Heart right ventricle (tissue), 16 donors: Measurements from ENCODE around the gene ALG12. TPM values are rescaled to one million over a fixed set of nuclear protein-coding genes. Genes with fewer than 3 reads are reported as not detected.

Source experiments
- ATAC-seq, 8 donors: fragments of 200-7000 bp; cut with Tn5 transposase; one replicate each; pipeline ENCODE4 v1.9.1; 2020; ENCODE audit warnings: mild to moderate bottlenecking in 8 of 8, moderate library complexity in 8 of 8, moderate number of reproducible peaks in 1 of 8
- DNase-seq, 2 donors: peaks; one replicate each; pipeline ENCODE4 v3.0.0-alpha.2; 2020
- H3K27ac ChIP-seq, 10 donors: fragments of 200-600 bp; sonication (generic) in 2 of 10; one replicate each; pipeline versions ENCODE4 v1.5.0 to v1.8.0; 2020 to 2022; ENCODE audit warnings: mild to moderate bottlenecking in 3 of 10
- H3K27me3 ChIP-seq, 7 donors: fragments of 200-600 bp; one replicate each; pipeline ENCODE4 v1.8.0; 2021 to 2022; ENCODE audit warnings: mild to moderate bottlenecking in 2 of 7
- H3K36me3 ChIP-seq, 9 donors: fragments of 200-600 bp; sonication (generic) in 1 of 9; one replicate each; pipeline versions ENCODE4 v1.5.0 to v1.8.0; 2020 to 2022; ENCODE audit warnings: mild to moderate bottlenecking in 2 of 9
- H3K4me1 ChIP-seq, 9 donors: fragments of 200-600 bp; sonication (generic) in 1 of 9; one replicate each; pipeline versions ENCODE4 v1.5.0 to v1.8.0; 2020 to 2022; ENCODE audit warnings: mild to moderate bottlenecking in 4 of 9
- H3K4me3 ChIP-seq, 10 donors: fragments of 200-600 bp; sonication (generic) in 2 of 10; one replicate each; pipeline versions ENCODE4 v1.5.0 to v1.8.0; 2020 to 2022; ENCODE audit warnings: mild to moderate bottlenecking in 7 of 10, moderate library complexity in 2 of 10
- H3K9me3 ChIP-seq, 11 donors: fragments of 200-600 bp in 10 of 11; sonication (generic) in 2 of 11; one replicate each; pipeline versions ENCODE4 v1.5.0 to v1.8.0; 2013 to 2022; ENCODE audit warnings: mild to moderate bottlenecking in 2 of 11, control low read depth in 1 of 11, moderate library complexity in 1 of 11
- CTCF ChIP-seq, 9 donors: fragments of 200-600 bp; sonication (generic) in 2 of 9; IDR thresholded peaks; one replicate each; pipeline versions ENCODE4 v1.5.0 to v1.8.0; 2021 to 2022; ENCODE audit warnings: antibody characterized with exemption in 9 of 9, mild to moderate bottlenecking in 5 of 9, moderate library complexity in 1 of 9
- WGBS, 2 donors: extraction: QIAGEN DNeasy Blood & Tissue Kit; methylation state at CpG; one replicate each; pipeline ENCODE4 v1.1.7; 2013; ENCODE audit warnings: inconsistent platforms in 1 of 2; 5-methylcytosine and 5-hydroxymethylcytosine counted together
- intact Hi-C, 10 donors: fragments of 100-400 bp; cut with DNase I; formaldehyde crosslinking; loops; one replicate each; pipeline versions ENCODE4 v1.11.1 to v1.14.2; 2022
- polyA plus RNA-seq, 2 donors: library from polyadenylated mRNA; stranded (reverse); fragments of 200-250 nt; gene quantifications; one replicate each; pipeline ENCODE4 v1.2.3, GENCODE V29; 2013
- total RNA-seq, 10 donors: library from RNA; stranded (reverse); fragmentation: NEBNext Ultra II Directional in 3 of 10; extraction: Animal tissue kit (Norgen Biotek cat#: 25700) in 3 of 10; gene quantifications; one replicate each; pipeline versions ENCODE4 v1.2.1 to v1.2.4, GENCODE V29; 2021 to 2023
- donor health status: Arrhythmogenic right ventricular cardiomyopathy.
- donor health status: ischemic (EF 13 %, LVEDD 7.1; RV severe dilation, severe dysfunction).
- donor health status: healthy with polysubstance abuse.
- donor health status: DM: no; HTN: yes; CAD: no.
- donor health status: DM: no; HTN: no; CAD: no.
- donor health status: ischemic (EF 25% LVEDD 6.9; RV normal size, moderate dysfunction).
- donor health status: ischemic (EF 25% LVEDD 5.7; RV mildly dilated, moderate dysfunction).
- donor health status: healthy.
- donor health status: DM: yes; HTN: yes; CAD: no.
- donor health status: Ischemic cardiomyopathy.
- donor health status: ischemic (EF 35%, LVEDD 5.7; RV mildly dilated, moderate dysfunction).
- donor health status: nonischemic (EF 11% LVEDD 7.7; RV severe dilation, severe dysfunction).
- donor health status: DM: yes; HTN: yes; CAD: no.
- donor health status: PGD.
- donor health status: ischemic (EF 29% LVEDD 5.4; RV normal size, mild dysfunction).
- donor health status: nonischemic (EF 23%, LVEDD 6.1; RV moderate dilation, normal function).

ALG12 gene
- total and polyA plus RNA-seq, 12 donors = 9.6 to 19.8 (median 14.1) TPM

DNA sequence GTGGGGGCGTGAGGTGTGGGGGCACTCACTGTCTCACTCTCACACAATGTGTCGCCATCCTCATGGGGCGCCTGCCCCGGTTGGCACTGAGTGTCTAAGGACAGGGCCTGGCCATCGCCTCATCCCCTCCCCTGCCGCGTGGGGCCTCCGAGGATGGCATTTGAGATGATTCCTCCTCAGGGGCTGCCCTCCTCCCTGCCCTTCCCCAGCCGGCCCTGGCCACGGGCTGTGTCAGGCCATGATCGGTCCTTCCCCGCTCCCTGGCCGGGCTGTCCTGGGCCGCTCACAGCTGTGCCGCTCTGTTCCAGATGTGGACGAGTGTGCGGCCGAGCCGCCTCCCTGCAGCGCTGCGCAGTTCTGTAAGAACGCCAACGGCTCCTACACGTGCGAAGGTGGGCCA lies 4.7 kb upstream of the ALG12 start:
- H3K4me1 ChIP-seq = peaks cover 0 to 27% (median 10%) of the 10 kb centered on the region in 9 donors
- intact Hi-C loops = loop anchor here in 2 of 10 donors (10.0 kb wide), 2 partner anchors 72 to 272 kb away; no protein-coding TSS in a partner anchor
- no peak overlapping the region for H3K4me3 ChIP-seq
- H3K36me3 ChIP-seq = peaks cover 0 to 66% (median 12%) of the 10 kb centered on the region in 9 donors
- no peak for ATAC-seq
- H3K9me3 ChIP-seq = no peaks in the 10 kb centered on the region
- TF ChIP-seq CTCF (IDR thresholded peaks at IDR 0.05) = no peak
- no peaks in the 10 kb centered on the region for H3K27me3 ChIP-seq
- DNase-seq = no peak
- WGBS, 2 donors = 96% methylated on average over 25 of the region's 25 CpGs
- H3K27ac ChIP-seq = no peak overlapping the region

DNA sequence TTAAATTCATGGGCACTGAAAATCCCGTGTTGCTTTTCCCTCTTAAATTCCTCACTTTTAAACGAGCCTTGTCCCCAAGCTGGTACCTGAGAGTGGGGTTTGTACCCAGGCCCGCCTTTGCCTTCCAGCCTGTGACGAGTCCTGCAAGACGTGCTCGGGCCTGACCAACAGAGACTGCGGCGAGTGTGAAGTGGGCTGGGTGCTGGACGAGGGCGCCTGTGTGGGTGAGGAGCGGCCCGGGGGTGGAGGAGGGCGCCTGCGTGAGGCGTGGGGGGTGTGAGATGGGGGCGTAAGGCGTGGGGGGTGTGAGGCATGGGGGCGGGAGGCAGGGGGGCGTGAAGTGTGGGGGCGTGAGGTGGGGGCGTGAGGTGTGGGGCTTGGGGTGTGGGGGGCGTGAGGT lies 4.2 kb upstream of the ALG12 start:
- no peak for ATAC-seq
- no peak for TF ChIP-seq CTCF (IDR thresholded peaks at IDR 0.05)
- WGBS, 2 donors = 96 to 97% methylated on average over 21 to 22 of the region's 22 CpGs

GRCh38 chr22:49921508-49922278 lies 3.5 kb upstream of the ALG12 start:
- peaks cover 0 to 58% (median 12%) of the 10 kb centered on the region in 9 donors for H3K36me3 ChIP-seq
- no peak overlapping the region for H3K4me3 ChIP-seq
- ATAC-seq (no peak), DNase-seq (no peak)
- no peak overlapping the region for H3K27ac ChIP-seq
- peaks cover 8 to 34% (median 20%) of the 10 kb centered on the region in 9 donors for H3K4me1 ChIP-seq
- no peaks in the 10 kb centered on the region for H3K27me3 ChIP-seq
- WGBS, 2 donors = 90 to 92% methylated on average over 35 of the region's 35 CpGs
- intact Hi-C loops = loop anchor here in 2 of 10 donors (10.0 kb wide), 2 partner anchors 73 to 273 kb away; no protein-coding TSS in a partner anchor
- TF ChIP-seq CTCF (IDR thresholded peaks at IDR 0.05) = no peak
- no peaks in the 10 kb centered on the region for H3K9me3 ChIP-seq

More for the DNA sequence above, 4.2 kb upstream of the ALG12 start:
- H3K27ac ChIP-seq = no peak overlapping the region
- intact Hi-C loops = loop anchor here in 2 of 10 donors (10.0 kb wide), 2 partner anchors 72 to 272 kb away; no protein-coding TSS in a partner anchor
- H3K4me3 ChIP-seq = no peak overlapping the region
- H3K36me3 ChIP-seq = peaks cover 0 to 62% (median 12%) of the 10 kb centered on the region in 9 donors
- H3K9me3 ChIP-seq = no peaks in the 10 kb centered on the region
- no peak for DNase-seq
- peaks cover 2 to 30% (median 12%) of the 10 kb centered on the region in 9 donors for H3K4me1 ChIP-seq
- no peaks in the 10 kb centered on the region for H3K27me3 ChIP-seq

DNA sequence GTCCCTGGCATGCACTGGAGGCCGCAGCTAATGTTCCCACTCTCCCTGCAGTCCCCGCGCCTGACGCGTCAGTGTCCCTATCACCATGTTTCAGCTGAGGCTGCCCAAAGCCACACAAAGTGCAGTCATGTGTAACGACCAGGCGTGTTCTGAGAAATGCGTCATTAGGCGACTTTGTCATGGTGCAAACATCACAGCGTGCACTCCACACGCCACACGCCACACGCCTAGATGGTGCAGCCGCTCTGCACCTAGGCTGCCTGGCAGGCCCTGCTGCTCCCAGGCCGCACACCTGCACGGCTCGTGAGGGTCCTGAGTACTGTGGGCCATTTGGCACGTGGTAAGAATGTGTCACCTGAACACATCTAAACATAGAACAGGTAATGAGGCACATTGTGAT lies 2.6 kb upstream of the ALG12 start:
- intact Hi-C loops = loop anchor here in 2 of 10 donors (10.0 kb wide), 2 partner anchors 74 to 274 kb away; no protein-coding TSS in a partner anchor
- no peak overlapping the region for H3K4me3 ChIP-seq
- no peaks in the 10 kb centered on the region for H3K9me3 ChIP-seq
- DNase-seq = no peak
- peaks cover 0 to 53% (median 12%) of the 10 kb centered on the region in 9 donors for H3K36me3 ChIP-seq
- no peak for ATAC-seq
- no peak for TF ChIP-seq CTCF (IDR thresholded peaks at IDR 0.05)
- 97% methylated on average over 18 of the region's 18 CpGs for WGBS, 2 donors
- no peak overlapping the region for H3K27ac ChIP-seq
- peaks cover 8 to 29% (median 20%) of the 10 kb centered on the region in 9 donors for H3K4me1 ChIP-seq
- H3K27me3 ChIP-seq = no peaks in the 10 kb centered on the region
